Measurements from ENCODE around the gene OXER1.

OXER1 gene

DNA sequence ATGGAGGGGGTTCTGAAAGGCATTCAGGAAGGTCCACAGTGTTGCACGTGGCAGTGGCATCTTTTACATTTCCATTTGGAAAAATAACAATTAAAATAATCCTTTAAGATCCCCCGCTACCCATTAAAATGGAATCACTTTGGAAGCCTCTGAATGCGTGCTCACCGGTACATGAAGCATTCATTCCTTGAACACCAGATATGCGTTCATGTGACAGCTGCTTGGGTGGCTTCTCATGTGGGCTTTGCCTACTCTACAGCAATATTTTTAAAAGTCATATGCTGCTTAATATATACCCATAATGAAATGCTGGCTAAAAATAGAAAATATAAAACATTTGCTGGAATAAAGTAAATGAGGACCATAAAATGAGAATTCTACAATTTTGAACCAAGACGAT, 42.9 kb upstream of the OXER1 start:
- no peak for DNase-seq (ENCODE audit: low read depth, low spot score)
- no peaks in the 10 kb centered on the region for H3K9me3 ChIP-seq (ENCODE audit: low read depth, low read length)

DNA sequence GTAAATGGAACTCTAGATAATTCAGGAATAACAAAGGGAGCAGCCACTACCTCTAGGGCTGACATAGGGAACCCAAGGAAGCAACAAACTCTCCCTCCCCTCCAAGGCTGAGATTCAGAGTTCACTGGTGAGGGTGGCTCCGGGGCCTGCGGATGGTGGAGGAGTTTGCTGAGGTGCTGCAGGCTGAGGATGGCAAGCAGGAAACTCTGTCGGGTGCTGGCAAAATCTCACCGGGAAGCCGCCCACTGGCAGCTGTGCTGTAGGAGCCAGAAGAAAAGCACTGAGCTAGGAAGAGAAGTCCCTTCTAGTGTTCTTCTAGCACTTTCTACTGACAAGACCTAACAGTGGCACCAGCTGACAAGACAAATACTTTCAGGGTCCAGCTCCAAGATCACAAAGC, 41.0 kb upstream of the OXER1 start:
- Histone ChIP-seq H3K27ac (no peak overlapping the region), H3K36me3 (ENCODE audit: insufficient read depth, low read length) (no peaks in the 10 kb centered on the region), H3K4me3 (no peak overlapping the region), H3K9me3 (ENCODE audit: low read depth, low read length) (no peaks in the 10 kb centered on the region), H3K9ac (ENCODE audit: insufficient read length) (no peak overlapping the region)
- no peak for TF ChIP-seq POLR2AphosphoS5 (IDR thresholded peaks at IDR 0.05; ENCODE audit: borderline replicate concordance, low read depth, low read length)
- no peak for TF ChIP-seq EZH2 (IDR thresholded peaks at IDR 0.05)
- TF ChIP-seq FOXP2 (optimal IDR thresholded peaks at IDR 0.05; ENCODE audit: control extremely low read depth, extremely low read length, insufficient read depth) = no peak
- DNase-seq (ENCODE audit: low read depth, low spot score) = no peak

More for the DNA sequence above, 42.9 kb upstream of the OXER1 start:
- Histone ChIP-seq H3K9ac (ENCODE audit: insufficient read length) (no peak overlapping the region), H3K27ac (no peak overlapping the region), H3K4me3 (no peak overlapping the region), H3K36me3 (ENCODE audit: insufficient read depth, low read length) (no peaks in the 10 kb centered on the region)
- TF ChIP-seq FOXP2 (optimal IDR thresholded peaks at IDR 0.05; ENCODE audit: control extremely low read depth, extremely low read length, insufficient read depth) (no peak), POLR2AphosphoS5 (IDR thresholded peaks at IDR 0.05; ENCODE audit: borderline replicate concordance, low read depth, low read length) (no peak), EZH2 (IDR thresholded peaks at IDR 0.05) (no peak)

DNA sequence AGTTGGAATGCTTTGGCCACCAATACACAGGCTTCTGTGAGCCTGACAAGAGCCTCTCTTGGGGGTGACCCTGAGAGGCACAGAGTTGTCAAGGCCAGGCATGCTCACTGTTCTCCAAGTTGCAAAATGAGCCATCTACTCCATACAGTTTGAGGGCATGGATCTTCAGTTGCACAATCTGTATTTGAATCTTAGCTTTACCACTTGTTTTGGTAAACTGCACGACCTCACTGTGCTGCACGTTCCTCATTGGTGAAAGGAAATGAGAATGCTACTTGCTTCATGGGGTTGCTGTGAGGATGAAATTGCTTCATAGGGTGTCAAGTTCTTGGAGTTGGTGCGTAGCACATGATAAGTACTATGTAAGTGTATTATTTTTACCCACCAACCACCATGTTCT, 40.4 kb upstream of the OXER1 start:
- no peak overlapping the region for H3K27ac ChIP-seq
- H3K9me3 ChIP-seq (ENCODE audit: low read depth, low read length) = no peaks in the 10 kb centered on the region
- no peaks in the 10 kb centered on the region for H3K36me3 ChIP-seq (ENCODE audit: insufficient read depth, low read length)
- H3K9ac ChIP-seq (ENCODE audit: insufficient read length) = no peak overlapping the region
- no peak for DNase-seq (ENCODE audit: low read depth, low spot score)
- H3K4me3 ChIP-seq = no peak overlapping the region
- no peak for TF ChIP-seq FOXP2 (optimal IDR thresholded peaks at IDR 0.05; ENCODE audit: control extremely low read depth, extremely low read length, insufficient read depth)

DNA sequence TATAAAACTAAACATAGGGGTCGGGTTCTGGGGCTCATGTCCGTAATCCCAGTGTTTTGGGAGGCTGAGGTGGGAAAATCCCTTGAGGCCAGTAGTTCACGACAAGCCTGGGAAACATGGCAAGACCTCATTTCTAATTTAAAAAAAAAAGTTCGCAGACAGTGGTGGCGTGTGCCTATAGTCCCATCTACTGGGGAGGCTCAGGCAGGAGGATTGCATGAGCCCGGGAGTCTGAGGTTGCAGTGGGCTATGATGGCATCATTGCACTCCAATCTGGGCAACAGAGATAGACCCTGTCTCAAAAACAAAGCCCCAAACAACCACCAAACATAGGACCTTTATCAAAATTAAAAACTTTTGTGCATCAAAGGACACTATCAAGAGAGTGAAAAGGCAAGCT, 38.2 kb upstream of the OXER1 start:
- no peak for TF ChIP-seq FOXP2 (optimal IDR thresholded peaks at IDR 0.05; ENCODE audit: control extremely low read depth, extremely low read length, insufficient read depth)
- no peak for TF ChIP-seq POLR2AphosphoS5 (IDR thresholded peaks at IDR 0.05; ENCODE audit: borderline replicate concordance, low read depth, low read length)
- TF ChIP-seq EZH2 (IDR thresholded peaks at IDR 0.05) = no peak

DNA sequence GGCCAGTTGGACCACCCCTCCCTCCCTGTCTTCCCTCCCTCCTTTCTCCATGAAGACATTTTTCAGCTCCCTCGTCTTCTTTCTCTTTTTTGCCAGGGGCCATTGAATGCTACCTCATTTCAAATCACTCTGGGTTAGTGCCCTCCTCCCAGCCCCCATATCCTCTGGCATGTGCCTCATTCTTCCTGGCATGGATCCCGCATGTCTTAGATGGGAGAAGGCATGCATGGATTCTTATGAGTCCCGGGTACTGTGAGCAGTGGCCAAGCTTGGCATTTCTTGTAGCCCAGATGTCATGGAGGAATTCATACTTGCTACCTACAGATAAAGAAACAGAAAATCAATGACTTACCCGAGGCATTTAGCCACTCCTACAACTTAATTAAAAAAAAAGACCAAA, 37.4 kb upstream of the OXER1 start:
- no peak for TF ChIP-seq EZH2 (IDR thresholded peaks at IDR 0.05)
- no peak for TF ChIP-seq POLR2AphosphoS5 (IDR thresholded peaks at IDR 0.05; ENCODE audit: borderline replicate concordance, low read depth, low read length)
- no peak for TF ChIP-seq FOXP2 (optimal IDR thresholded peaks at IDR 0.05; ENCODE audit: control extremely low read depth, extremely low read length, insufficient read depth)
- Histone ChIP-seq H3K9me3 (ENCODE audit: low read depth, low read length) (no peaks in the 10 kb centered on the region), H3K36me3 (ENCODE audit: insufficient read depth, low read length) (no peaks in the 10 kb centered on the region), H3K27ac (no peak overlapping the region; the same call in 1 of the 2 replicates), H3K4me3 (no peak overlapping the region), H3K9ac (ENCODE audit: insufficient read length) (no peak overlapping the region)
- DNase-seq (ENCODE audit: low read depth, low spot score) = no peak

More for the DNA sequence above, 38.2 kb upstream of the OXER1 start:
- Histone ChIP-seq H3K9ac (ENCODE audit: insufficient read length) (no peak overlapping the region), H3K27ac (no peak overlapping the region), H3K4me3 (no peak overlapping the region), H3K9me3 (ENCODE audit: low read depth, low read length) (no peaks in the 10 kb centered on the region), H3K36me3 (ENCODE audit: insufficient read depth, low read length) (no peaks in the 10 kb centered on the region)
- no peak for DNase-seq (ENCODE audit: low read depth, low spot score)

DNA sequence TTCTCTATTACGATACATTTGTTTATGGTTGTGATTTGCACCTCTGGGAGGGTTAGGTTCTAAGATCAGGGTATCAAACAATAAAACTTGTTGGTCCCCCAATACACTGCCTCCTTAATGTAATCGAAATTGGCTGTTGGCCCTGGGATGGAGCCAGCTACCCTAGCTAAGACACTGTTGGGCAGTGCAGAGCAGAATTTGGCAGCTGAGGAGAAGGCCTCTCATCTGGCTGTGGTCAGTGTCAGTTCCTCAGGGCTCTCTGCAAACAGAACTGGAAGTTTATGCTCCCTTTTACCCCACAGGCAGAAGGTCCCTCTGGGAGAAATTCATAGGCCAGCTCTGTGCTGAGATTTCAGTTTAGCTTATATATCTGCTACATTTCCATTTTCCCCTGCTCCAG, 37.0 kb upstream of the OXER1 start:
- Histone ChIP-seq H3K27ac (no peak overlapping the region), H3K36me3 (ENCODE audit: insufficient read depth, low read length) (no peaks in the 10 kb centered on the region), H3K4me3 (no peak overlapping the region), H3K9me3 (ENCODE audit: low read depth, low read length) (no peaks in the 10 kb centered on the region), H3K9ac (ENCODE audit: insufficient read length) (no peak overlapping the region)
- TF ChIP-seq POLR2AphosphoS5 (IDR thresholded peaks at IDR 0.05; ENCODE audit: borderline replicate concordance, low read depth, low read length) = no peak
- no peak for TF ChIP-seq EZH2 (IDR thresholded peaks at IDR 0.05)
- no peak for TF ChIP-seq FOXP2 (optimal IDR thresholded peaks at IDR 0.05; ENCODE audit: control extremely low read depth, extremely low read length, insufficient read depth)
- no peak for DNase-seq (ENCODE audit: low read depth, low spot score)

DNA sequence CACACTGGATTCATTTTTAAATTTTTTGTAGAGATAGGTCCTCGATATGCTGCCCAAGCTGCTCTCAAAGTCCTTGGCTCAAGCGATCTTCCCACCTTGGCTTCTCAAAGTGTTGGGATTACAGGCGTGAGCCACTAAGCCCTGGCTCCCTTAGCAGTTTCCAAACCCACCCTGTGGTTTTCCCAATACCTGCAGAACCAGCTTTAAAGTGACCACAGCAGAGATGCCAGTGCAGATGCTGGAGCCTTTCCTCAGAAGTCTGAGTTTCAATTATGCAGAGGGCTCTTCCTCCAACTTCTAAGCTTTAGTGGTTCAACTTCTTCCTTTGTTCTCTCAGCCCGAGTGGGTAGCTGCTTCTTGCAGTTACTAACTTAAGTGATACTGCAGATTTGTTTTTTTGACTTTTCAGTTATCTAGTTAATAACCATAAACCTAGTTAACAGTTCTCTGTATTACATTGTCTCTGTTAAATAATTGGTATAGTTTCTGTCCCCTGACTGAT, 36.6 kb upstream of the OXER1 start:
- H3K9me3 ChIP-seq (ENCODE audit: low read depth, low read length) = no peaks in the 10 kb centered on the region

DNA sequence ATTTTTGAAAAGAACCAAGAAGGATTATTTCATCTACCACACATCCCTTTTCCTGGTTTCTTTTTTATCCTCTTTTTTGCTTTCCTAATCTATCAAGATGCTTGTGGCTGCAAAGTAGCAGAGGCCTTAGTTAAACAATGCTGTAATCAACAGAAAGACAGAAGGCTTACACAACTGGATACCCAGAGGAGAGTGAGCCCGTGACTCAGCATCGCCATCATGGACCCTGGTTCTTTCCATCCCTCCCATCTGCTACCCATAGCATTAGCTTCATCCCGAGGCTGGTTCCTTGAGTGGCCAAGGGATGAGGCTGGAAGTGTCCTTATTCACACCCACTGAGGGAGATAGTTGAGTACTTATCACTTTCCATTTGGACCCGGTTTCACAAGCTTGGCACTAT, 35.9 kb upstream of the OXER1 start:
- no peaks in the 10 kb centered on the region for H3K36me3 ChIP-seq (ENCODE audit: insufficient read depth, low read length)
- TF ChIP-seq POLR2AphosphoS5 (IDR thresholded peaks at IDR 0.05; ENCODE audit: borderline replicate concordance, low read depth, low read length) (no peak), FOXP2 (optimal IDR thresholded peaks at IDR 0.05; ENCODE audit: control extremely low read depth, extremely low read length, insufficient read depth) (no peak), EZH2 (IDR thresholded peaks at IDR 0.05) (no peak)
- DNase-seq (ENCODE audit: low read depth, low spot score) = no peak
- H3K9ac ChIP-seq (ENCODE audit: insufficient read length) = no peak overlapping the region
- H3K4me3 ChIP-seq = no peak overlapping the region
- no peak overlapping the region for H3K27ac ChIP-seq
- H3K9me3 ChIP-seq (ENCODE audit: low read depth, low read length) = no peaks in the 10 kb centered on the region

More for the DNA sequence above, 36.6 kb upstream of the OXER1 start:
- H3K36me3 ChIP-seq (ENCODE audit: insufficient read depth, low read length) = no peaks in the 10 kb centered on the region
- H3K9ac ChIP-seq (ENCODE audit: insufficient read length) = no peak overlapping the region
- no peak overlapping the region for H3K4me3 ChIP-seq
- no peak overlapping the region for H3K27ac ChIP-seq
- DNase-seq (ENCODE audit: low read depth, low spot score) = no peak
- TF ChIP-seq EZH2 (IDR thresholded peaks at IDR 0.05) (no peak), FOXP2 (optimal IDR thresholded peaks at IDR 0.05; ENCODE audit: control extremely low read depth, extremely low read length, insufficient read depth) (no peak), POLR2AphosphoS5 (IDR thresholded peaks at IDR 0.05; ENCODE audit: borderline replicate concordance, low read depth, low read length) (no peak)

DNA sequence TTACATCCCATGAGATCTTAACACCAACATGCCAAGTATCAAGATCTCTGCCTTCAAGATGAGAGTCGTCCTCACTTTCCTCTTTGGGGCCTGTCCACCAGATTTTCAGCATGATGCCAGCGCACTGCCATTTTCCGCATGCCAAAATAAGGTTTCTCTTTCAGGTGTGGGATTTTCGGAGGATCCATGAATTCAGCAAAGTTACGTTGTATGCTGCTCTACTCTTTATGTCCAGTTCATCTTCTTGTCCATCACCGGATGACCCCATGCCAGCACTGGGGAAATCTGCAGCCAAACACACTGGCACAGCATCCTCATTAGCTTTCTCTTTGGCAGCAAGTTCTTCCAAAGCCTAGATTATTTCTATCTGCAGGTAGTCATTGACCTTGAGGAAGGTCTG, 33.3 kb upstream of the OXER1 start:
- DNase-seq (ENCODE audit: low read depth, low spot score) = no peak
- H3K9ac ChIP-seq (ENCODE audit: insufficient read length) = no peak overlapping the region
- no peak overlapping the region for H3K27ac ChIP-seq

More for the DNA sequence above, 33.3 kb upstream of the OXER1 start:
- no peak overlapping the region for H3K4me3 ChIP-seq
- no peaks in the 10 kb centered on the region for H3K9me3 ChIP-seq (ENCODE audit: low read depth, low read length)
- no peaks in the 10 kb centered on the region for H3K36me3 ChIP-seq (ENCODE audit: insufficient read depth, low read length)
- TF ChIP-seq EZH2 (IDR thresholded peaks at IDR 0.05) = no peak
- no peak for TF ChIP-seq POLR2AphosphoS5 (IDR thresholded peaks at IDR 0.05; ENCODE audit: borderline replicate concordance, low read depth, low read length)
- TF ChIP-seq FOXP2 (optimal IDR thresholded peaks at IDR 0.05; ENCODE audit: control extremely low read depth, extremely low read length, insufficient read depth) = no peak

All from SK-N-MC (cell line).